Kidney (tissue), 14 donors: ENCODE measurements around the gene GFI1B. TPM values are rescaled to one million over a fixed set of nuclear protein-coding genes. Genes with fewer than 3 reads are reported as not detected.

ENCODE experiments used
- DNase-seq, 5 donors: peaks; one replicate each; pipeline ENCODE4 v3.0.0-alpha.2; 2013 to 2020
- FAIRE-seq: peaks from 2 replicates; lab custom pipeline; 2012; peaks lifted over from hg19 to GRCh38; lab: Jason Lieb, UNC
- H3K27ac ChIP-seq, 2 donors: one replicate each; pipeline ENCODE4 v1.7.0; 2013; ENCODE audit warnings: low read depth in 2 of 2, low read length in 2 of 2, inconsistent platforms in 1 of 2
- H3K27me3 ChIP-seq: one replicate; pipeline ENCODE4 v1.7.1; 2013; ENCODE audit warnings: low read length, inconsistent platforms; ENCODE audit not compliant: control insufficient read depth, insufficient read depth
- H3K36me3 ChIP-seq, 3 donors: one replicate each; pipeline versions ENCODE4 v1.7.0 to v1.7.1; 2013; ENCODE audit warnings: low read length in 3 of 3, control low read depth in 1 of 3, inconsistent platforms in 1 of 3; ENCODE audit not compliant: insufficient read depth in 3 of 3, control insufficient read depth in 2 of 3
- H3K4me1 ChIP-seq, 3 donors: one replicate each; pipeline versions ENCODE4 v1.7.0 to v1.7.1; 2013; ENCODE audit warnings: low read length in 3 of 3, inconsistent platforms in 1 of 3, low read depth in 1 of 3; ENCODE audit not compliant: control insufficient read depth in 2 of 3, insufficient read depth in 2 of 3
- H3K4me3 ChIP-seq, 3 donors: one replicate each; pipeline versions ENCODE4 v1.7.0 to v1.8.1; 2013; ENCODE audit warnings: low read length in 3 of 3, control low read depth in 1 of 3, inconsistent platforms in 1 of 3
- H3K9ac ChIP-seq, 3 donors: one replicate each; pipeline versions ENCODE4 v1.7.0 to v1.7.1; 2013; ENCODE audit warnings: low read length in 3 of 3, control low read depth in 1 of 3, inconsistent platforms in 1 of 3
- H3K9me3 ChIP-seq, 3 donors: one replicate each; pipeline versions ENCODE4 v1.7.0 to v1.7.1; 2013; ENCODE audit warnings: low read length in 3 of 3, control low read depth in 1 of 3, inconsistent platforms in 1 of 3; ENCODE audit not compliant: control insufficient read depth in 2 of 3, insufficient read depth in 1 of 3
- CTCF ChIP-seq: IDR thresholded peaks from 3 replicates; pipeline ENCODE4 v1.5.1; 2012; ENCODE audit warnings: mild to moderate bottlenecking, moderate library complexity, borderline replicate concordance; ENCODE audit not compliant: insufficient read depth; ENCODE audit errors: extremely low read depth
- intact Hi-C: fragments of 100-400 bp; cut with DNase I; formaldehyde crosslinking; loops from one replicate; pipeline ENCODE4 v1.11.1; 2022
- polyA plus RNA-seq: library from polyadenylated mRNA; stranded (reverse); fragments of 350-450 nt; fragmentation: Illumina TruSeq; extraction: RNeasy Lipid Tissue Mini Kit (QIAGEN cat#74804); gene quantifications from one replicate; pipeline ENCODE4 v1.2.3, GENCODE V29; 2014; ENCODE audit warnings: low read depth, low replicate concordance; ENCODE audit not compliant: insufficient read depth
- total RNA-seq: library from RNA; stranded (reverse); fragmentation: NEBNext Ultra II Directional; extraction: Animal tissue kit (Norgen Biotek cat#: 25700); gene quantifications from one replicate; pipeline ENCODE4 v1.2.1, GENCODE V29; 2021
- donor health status: control.
- donor health status: control.
- donor health status: control.
- donor health status: control.
- donor health status: control.
- donor health status: DM: yes; HTN: yes; CAD: no.
- donor health status: Normal renal cell carcinoma (clear cell type).

Gene GFI1B
- total and polyA plus RNA-seq, 2 donors from 2014 or later: 0.28 TPM; not detected in 1

GRCh38 chr9:132948482-132949050, 29.9 kb upstream of the GFI1B start:
- Histone ChIP-seq H3K4me1 (peaks cover under 1 to 5% (median 2%) of the 10 kb centered on the region in 3 donors), H3K9ac (no peak overlapping the region), H3K27ac (no peak overlapping the region), H3K4me3 (no peak overlapping the region), H3K9me3 (no peaks in the 10 kb centered on the region), H3K36me3 (no peaks in the 10 kb centered on the region), H3K27me3 (no peaks in the 10 kb centered on the region)
- intact Hi-C loops: no loop called here
- no peak for TF ChIP-seq CTCF
- FAIRE-seq: no peak
- DNase-seq: peak in 1 of 5 donors; percentile 67

GRCh38 chr9:132949709-132950108, 28.8 kb upstream of the GFI1B start:
- H3K9me3 ChIP-seq: no peaks in the 10 kb centered on the region
- peaks cover 0 to 5% (median 0%) of the 10 kb centered on the region in 3 donors for H3K4me1 ChIP-seq
- H3K9ac ChIP-seq: no peak overlapping the region
- no peak overlapping the region for H3K4me3 ChIP-seq
- no peak overlapping the region for H3K27ac ChIP-seq
- TF ChIP-seq CTCF: no peak
- no peak for FAIRE-seq
- no peaks in the 10 kb centered on the region for H3K36me3 ChIP-seq
- intact Hi-C loops: no loop called here
- DNase-seq: no peak
- H3K27me3 ChIP-seq: no peaks in the 10 kb centered on the region

GRCh38 chr9:132955123-132955522, 23.4 kb upstream of the GFI1B start:
- H3K36me3 ChIP-seq: no peaks in the 10 kb centered on the region
- no peak overlapping the region for H3K9ac ChIP-seq
- H3K27me3 ChIP-seq: no peaks in the 10 kb centered on the region
- H3K27ac ChIP-seq: no peak overlapping the region
- no peak for DNase-seq
- no peak for FAIRE-seq
- no peak overlapping the region for H3K4me3 ChIP-seq
- no peaks in the 10 kb centered on the region for H3K4me1 ChIP-seq
- intact Hi-C loops: no loop called here
- TF ChIP-seq CTCF: no peak
- no peaks in the 10 kb centered on the region for H3K9me3 ChIP-seq

- Histone ChIP-seq H3K36me3 (no peaks in the 10 kb centered on the region), H3K9me3 (no peaks in the 10 kb centered on the region), H3K27ac (no peak overlapping the region), H3K27me3 (no peaks in the 10 kb centered on the region), H3K4me3 (no peak overlapping the region), H3K4me1 (no peaks in the 10 kb centered on the region), H3K9ac (no peak overlapping the region)
- intact Hi-C loops: no loop called here
- FAIRE-seq (no peak), DNase-seq (no peak)
- no peak for TF ChIP-seq CTCF
These were observed 22.7 kb upstream of the GFI1B start for GRCh38 chr9:132955768-132956167.
